GM18873 (cell line): ENCODE results near the gene MAT2A.
"Not testable (repeated sequence)": the region's sequence is repeated elsewhere in the genome, so short reads cannot be mapped to it uniquely, and the experiment has no call there.

Experiments
- ATAC-seq: cut with Tn5 transposase; IDR thresholded peaks from one replicate; pipeline ENCODE4 v1.9.1; 2021; ENCODE audit warnings: mild to moderate bottlenecking, moderate library complexity, moderate number of reproducible peaks; ENCODE audit not compliant: unreplicated experiment, low FRiP score

The MAT2A gene

GRCh38 chr2:85545780-85546240 lies 6.8 kb downstream of the MAT2A start:
- no peak for ATAC-seq

GRCh38 chr2:85547089-85547858 lies 8.3 kb downstream of the MAT2A start:
- no peak for ATAC-seq

- no peak for ATAC-seq
Observed at GRCh38 chr2:85547859-85548607, 9.1 kb downstream of the MAT2A start.

DNA sequence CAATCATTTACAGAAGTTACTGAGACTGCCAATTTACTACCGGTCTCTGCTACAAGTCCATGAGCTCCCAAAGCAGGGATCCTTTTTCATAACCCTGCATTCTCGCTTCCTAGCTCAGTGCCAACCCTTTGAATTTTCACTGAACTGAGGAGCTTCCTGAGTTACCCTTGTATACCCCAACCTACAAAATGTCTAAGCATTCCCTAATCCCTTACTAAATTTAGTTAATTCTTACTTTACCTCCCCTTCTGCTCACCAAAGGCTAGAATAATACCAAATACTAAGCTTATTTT lies 9.6 kb downstream of the MAT2A start:
- ATAC-seq, result no peak

- ATAC-seq, result no peak
Observed at GRCh38 chr2:85549095-85549494, 10.1 kb downstream of the MAT2A start.

GRCh38 chr2:85549826-85550225 lies 10.9 kb downstream of the MAT2A start:
- no peak for ATAC-seq

DNA sequence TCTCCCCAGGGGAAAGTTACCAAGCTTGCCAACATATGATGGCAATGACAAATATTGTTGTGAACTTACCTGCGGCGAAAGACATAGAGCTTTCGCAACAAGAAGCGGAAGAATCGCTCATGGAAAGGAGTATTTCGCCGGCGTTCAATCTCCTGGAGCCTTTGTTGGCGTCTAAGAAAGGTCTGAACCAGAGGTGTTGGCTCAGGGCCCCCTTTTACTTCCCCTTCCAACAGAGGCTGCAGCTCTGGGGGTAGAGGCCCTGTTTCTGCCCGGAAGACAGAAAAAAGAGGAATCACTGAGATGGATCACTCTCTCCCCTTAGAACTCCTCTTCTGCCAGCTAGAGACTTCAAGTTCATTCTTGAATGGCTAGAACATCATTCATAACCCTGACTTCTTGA lies 11.5 kb downstream of the MAT2A start:
- no peak for ATAC-seq

GRCh38 chr2:85551698-85552678 lies 13.0 kb downstream of the MAT2A start:
- no peak for ATAC-seq

GRCh38 chr2:85553184-85553583 lies 14.2 kb downstream of the MAT2A start:
- no peak for ATAC-seq

DNA sequence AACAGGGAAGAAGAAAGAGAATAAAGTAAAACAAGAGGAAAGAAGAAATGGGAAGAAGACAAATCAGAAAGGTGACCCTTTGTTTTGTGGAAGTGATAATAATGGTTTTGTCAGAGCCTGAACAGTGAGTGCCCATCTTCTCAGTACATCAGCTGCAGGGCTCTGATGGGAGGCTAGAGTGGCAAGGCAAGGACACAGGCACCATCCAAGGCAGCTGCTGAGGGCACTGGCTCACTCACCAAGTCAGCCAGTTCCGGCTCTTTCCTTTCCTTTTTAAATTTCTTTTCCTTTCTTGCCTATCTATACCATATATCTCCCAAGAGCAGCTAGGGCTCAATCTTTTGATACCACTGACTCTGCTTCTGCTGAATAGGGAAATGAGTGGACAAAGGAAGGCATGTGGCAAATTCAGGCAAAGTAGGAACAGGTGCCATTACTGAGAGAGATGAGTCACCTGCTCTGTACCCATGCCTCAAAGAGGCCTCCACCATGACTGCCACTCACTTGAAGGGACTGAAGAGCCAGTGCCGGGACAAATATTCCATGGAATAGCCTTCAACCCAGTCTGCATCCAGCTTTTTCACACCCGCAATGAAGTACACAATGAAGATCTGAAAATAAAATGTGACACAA lies 16.1 kb downstream of the MAT2A start:
- no peak for ATAC-seq

DNA sequence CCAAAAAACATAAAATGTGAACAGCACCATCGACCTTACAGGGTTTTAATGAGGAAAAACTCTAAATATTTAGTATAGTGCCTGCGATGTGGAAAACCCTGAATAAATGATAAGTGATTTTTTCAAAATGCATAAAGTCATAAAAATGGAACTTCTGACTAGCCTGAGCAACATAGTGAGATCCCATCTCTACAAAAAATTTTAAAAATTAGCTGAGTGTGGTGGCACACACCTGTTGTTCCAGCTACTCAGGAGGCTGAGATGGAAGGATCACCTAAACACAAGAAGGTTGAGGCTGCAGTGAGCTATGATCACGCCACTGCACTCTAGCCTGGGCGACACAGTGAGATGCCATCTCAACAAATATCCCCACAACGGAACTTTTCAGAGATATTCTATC lies 18.2 kb downstream of the MAT2A start:
- no peak for ATAC-seq

DNA sequence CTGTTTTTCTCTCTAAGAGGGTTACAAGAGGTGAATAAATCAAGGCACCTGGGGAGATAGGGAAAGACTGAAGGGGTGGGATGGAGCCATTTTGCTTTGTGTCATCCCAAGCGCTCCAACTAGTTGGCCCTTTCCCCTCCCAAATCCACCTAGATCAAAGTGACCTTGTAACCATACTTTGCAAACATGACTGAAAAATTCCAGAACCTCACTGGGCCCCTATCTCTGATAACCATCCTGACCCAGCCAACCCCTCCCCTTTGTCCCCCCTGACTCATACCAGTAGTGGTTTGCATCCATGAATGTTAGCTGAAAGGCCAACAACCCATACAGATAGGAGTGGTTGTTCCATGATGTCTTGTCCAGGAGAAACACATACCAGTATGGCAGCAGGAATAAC lies 19.2 kb downstream of the MAT2A start:
- no peak for ATAC-seq

DNA sequence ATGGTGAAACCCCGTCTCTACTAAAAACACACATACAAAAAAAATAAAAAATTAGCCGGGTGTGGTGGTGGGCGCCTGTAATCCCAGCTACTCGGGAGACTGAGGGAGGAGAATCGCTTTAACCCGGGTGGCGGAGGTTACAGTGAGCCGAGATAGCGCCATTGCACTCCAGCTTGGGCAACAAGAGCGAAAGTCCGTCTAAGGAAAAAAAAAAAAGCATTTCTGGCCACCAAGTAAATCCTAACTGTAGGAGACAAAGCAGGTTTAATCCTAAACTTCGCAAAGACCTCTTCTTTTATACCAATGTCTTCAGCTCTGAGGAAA lies 21.4 kb downstream of the MAT2A start:
- ATAC-seq, result not testable (repeated sequence)

GRCh38 chr2:85560812-85561279 lies 21.9 kb downstream of the MAT2A start:
- peak; percentile 15 for ATAC-seq

- ATAC-seq, result peak; percentile 80
Observed at GRCh38 chr2:85561280-85562212, 22.6 kb downstream of the MAT2A start, which contains the start of gene GGCX. Gene GGCX (minus strand): TSS chr2:85561493. CDS start chr2:85561428, 65 bp downstream.

GRCh38 chr2:85564144-85564563 lies 25.2 kb downstream of the MAT2A start:
- ATAC-seq, result no peak

GRCh38 chr2:85566265-85566664 lies 27.3 kb downstream of the MAT2A start:
- ATAC-seq, result no peak

DNA sequence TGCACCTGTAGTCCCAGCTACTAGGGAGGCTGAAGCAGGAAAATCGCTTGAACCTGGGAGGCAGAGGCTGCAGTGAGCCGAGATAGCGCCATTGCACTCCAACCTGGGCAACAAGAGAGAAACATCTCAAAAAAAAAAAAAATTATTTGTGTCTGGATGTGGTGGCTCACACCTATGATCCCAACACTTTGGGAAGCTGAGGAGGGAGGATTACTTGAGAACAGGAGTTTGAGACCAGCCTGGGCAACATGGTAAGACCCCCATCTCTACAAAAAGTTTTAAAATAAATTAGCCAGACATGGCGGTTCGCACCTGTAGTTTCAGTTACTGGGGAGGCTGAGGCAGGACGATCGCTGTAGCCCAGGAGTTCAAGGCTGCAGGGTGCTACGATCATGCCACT lies 36.8 kb downstream of the MAT2A start:
- ATAC-seq, result no peak

- ATAC-seq, result no peak
Observed at GRCh38 chr2:85577063-85577385, 38.1 kb downstream of the MAT2A start.
